Activated CD8-positive, alpha-beta T cell treated with anti-CD3 and anti-CD28 coated beads for 36 hours (primary cell): ENCODE results near the gene BHLHE41. TPM values are rescaled to one million over a fixed set of nuclear protein-coding genes. Genes with fewer than 3 reads are reported as not detected.

ENCODE experiments used
- ATAC-seq: fragments of 200-7000 bp; cut with Tn5 transposase; one replicate; pipeline ENCODE4 v1.10.0; 2021; ENCODE audit warnings: mild to moderate bottlenecking, moderate library complexity
- CTCF ChIA-PET: fragments of 350-600 bp; sonication (Branson Sonifier 250); formaldehyde crosslinking; loops from one replicate; lab custom pipeline; 2021; ENCODE audit warnings: antibody characterized with exemption; lab: Charles Lee
- POLR2A ChIA-PET: fragments of 350-600 bp; sonication (Branson Sonifier 250); formaldehyde crosslinking; loops from one replicate; lab custom pipeline; 2021; ENCODE audit warnings: antibody characterized with exemption; lab: Charles Lee
- DNase-seq: peaks from one replicate; pipeline ENCODE4 v3.0.0-alpha.2; 2020
- H3K27ac Mint-ChIP-seq: one replicate; pipeline ENCODE4 v1.8.0; 2021; ENCODE audit warnings: mild to moderate bottlenecking, mixed read lengths
- H3K27me3 Mint-ChIP-seq: one replicate; pipeline ENCODE4 v1.8.0; 2021; ENCODE audit warnings: mixed read lengths
- H3K36me3 Mint-ChIP-seq: one replicate; pipeline ENCODE4 v1.8.0; 2021; ENCODE audit warnings: low read depth, mixed read lengths
- H3K4me1 Mint-ChIP-seq: one replicate; pipeline ENCODE4 v1.8.0; 2021; ENCODE audit warnings: low read depth, mixed read lengths
- H3K4me3 Mint-ChIP-seq: one replicate; pipeline ENCODE4 v1.8.0; 2021; ENCODE audit warnings: mild to moderate bottlenecking, moderate library complexity, mixed read lengths
- H3K9me3 Mint-ChIP-seq: one replicate; pipeline ENCODE4 v1.8.0; 2021; ENCODE audit warnings: mixed read lengths
- intact Hi-C: fragments of 100-400 bp; cut with micrococcal nuclease; formaldehyde crosslinking; loops from one replicate; pipeline ENCODE4 v1.10.0; 2022
- total RNA-seq, 2 experiments: library from RNA; stranded (reverse); gene quantifications; one replicate each; pipeline ENCODE4 v1.2.3, GENCODE V29; 2021
- TF ChIP-seq, protein P1 (sequence below): fragments of 200-600 bp; IDR thresholded peaks from one replicate; pipeline ENCODE4 v1.8.0; 2022; ENCODE audit warnings: antibody characterized with exemption, mild to moderate bottlenecking

BHLHE41 gene
- total RNA-seq, 2 experiments from 2014 or later: not detected

DNA sequence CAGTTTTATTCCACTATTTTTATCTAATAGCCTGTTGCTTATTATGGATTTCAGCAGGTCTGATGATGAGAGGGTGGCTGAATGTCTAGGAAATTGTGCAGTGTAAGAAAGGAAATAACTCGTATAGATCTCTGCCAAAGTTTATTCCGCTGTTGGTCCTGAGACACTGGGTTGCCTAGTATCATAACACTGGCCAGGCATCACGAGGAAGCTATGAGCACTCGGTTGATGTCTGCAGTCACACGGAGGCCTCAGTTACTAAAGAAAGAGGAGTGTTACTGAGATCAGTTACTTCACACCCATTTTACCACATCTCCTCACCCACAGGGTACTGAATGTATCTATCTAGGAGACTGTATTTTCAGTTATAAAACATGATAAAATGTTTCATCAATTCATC, 21.9 kb downstream of the BHLHE41 start:
- POLR2A ChIA-PET: no interaction called here
- intact Hi-C loops: no loop called here

DNA sequence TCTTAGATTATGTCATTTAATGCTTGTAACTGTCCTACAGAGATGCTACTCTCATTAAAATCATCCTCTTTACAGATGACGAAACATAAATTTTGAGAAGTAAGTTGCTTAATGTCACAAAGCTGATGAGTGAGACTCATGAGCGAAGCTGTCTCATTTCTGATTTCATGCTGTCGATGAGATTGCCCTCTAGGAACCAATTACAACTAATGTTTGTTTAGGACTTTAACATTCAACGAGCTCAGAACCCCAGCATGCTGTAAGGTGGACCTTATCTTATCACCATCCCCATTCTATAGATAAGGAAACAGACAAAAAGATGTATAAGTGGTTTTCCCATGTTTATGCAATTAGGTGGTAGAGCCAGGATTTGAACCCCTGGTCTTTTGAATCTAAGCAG, 23.1 kb downstream of the BHLHE41 start:
- POLR2A ChIA-PET: interaction anchor here (0.7 kb wide), 1 partner anchor 667 kb away, joined by 4 read pairs; no protein-coding TSS in a partner anchor
- TF ChIP-seq, protein P1, sequence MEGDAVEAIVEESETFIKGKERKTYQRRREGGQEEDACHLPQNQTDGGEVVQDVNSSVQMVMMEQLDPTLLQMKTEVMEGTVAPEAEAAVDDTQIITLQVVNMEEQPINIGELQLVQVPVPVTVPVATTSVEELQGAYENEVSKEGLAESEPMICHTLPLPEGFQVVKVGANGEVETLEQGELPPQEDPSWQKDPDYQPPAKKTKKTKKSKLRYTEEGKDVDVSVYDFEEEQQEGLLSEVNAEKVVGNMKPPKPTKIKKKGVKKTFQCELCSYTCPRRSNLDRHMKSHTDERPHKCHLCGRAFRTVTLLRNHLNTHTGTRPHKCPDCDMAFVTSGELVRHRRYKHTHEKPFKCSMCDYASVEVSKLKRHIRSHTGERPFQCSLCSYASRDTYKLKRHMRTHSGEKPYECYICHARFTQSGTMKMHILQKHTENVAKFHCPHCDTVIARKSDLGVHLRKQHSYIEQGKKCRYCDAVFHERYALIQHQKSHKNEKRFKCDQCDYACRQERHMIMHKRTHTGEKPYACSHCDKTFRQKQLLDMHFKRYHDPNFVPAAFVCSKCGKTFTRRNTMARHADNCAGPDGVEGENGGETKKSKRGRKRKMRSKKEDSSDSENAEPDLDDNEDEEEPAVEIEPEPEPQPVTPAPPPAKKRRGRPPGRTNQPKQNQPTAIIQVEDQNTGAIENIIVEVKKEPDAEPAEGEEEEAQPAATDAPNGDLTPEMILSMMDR: no peak
- intact Hi-C loops: no loop called here
- no peaks in the 10 kb centered on the region for H3K36me3 Mint-ChIP-seq
- CTCF ChIA-PET: interaction anchor here (1.0 to 1.9 kb wide), 3 partner anchors 10 to 600 kb away, joined by 3 to 7 read pairs (median 3); no protein-coding TSS in a partner anchor
- H3K9me3 Mint-ChIP-seq: no peaks in the 10 kb centered on the region
- no peak for ATAC-seq
- no peak for DNase-seq
- peaks cover 3% of the 10 kb centered on the region for H3K4me1 Mint-ChIP-seq
- no peak overlapping the region for H3K27ac Mint-ChIP-seq
- H3K27me3 Mint-ChIP-seq: peaks cover 9% of the 10 kb centered on the region
- no peak overlapping the region for H3K4me3 Mint-ChIP-seq

More for the DNA sequence above, 21.9 kb downstream of the BHLHE41 start:
- H3K36me3 Mint-ChIP-seq: no peaks in the 10 kb centered on the region
- H3K4me3 Mint-ChIP-seq: no peak overlapping the region
- ATAC-seq: no peak
- no peaks in the 10 kb centered on the region for H3K4me1 Mint-ChIP-seq
- H3K9me3 Mint-ChIP-seq: no peaks in the 10 kb centered on the region
- peaks cover 8% of the 10 kb centered on the region for H3K27me3 Mint-ChIP-seq
- TF ChIP-seq, protein P1: no peak
- DNase-seq: no peak
- no peak overlapping the region for H3K27ac Mint-ChIP-seq
- CTCF ChIA-PET: interaction anchor here (1.2 to 1.9 kb wide), 2 partner anchors 9 to 549 kb away, joined by 3 to 7 read pairs; no protein-coding TSS in a partner anchor

DNA sequence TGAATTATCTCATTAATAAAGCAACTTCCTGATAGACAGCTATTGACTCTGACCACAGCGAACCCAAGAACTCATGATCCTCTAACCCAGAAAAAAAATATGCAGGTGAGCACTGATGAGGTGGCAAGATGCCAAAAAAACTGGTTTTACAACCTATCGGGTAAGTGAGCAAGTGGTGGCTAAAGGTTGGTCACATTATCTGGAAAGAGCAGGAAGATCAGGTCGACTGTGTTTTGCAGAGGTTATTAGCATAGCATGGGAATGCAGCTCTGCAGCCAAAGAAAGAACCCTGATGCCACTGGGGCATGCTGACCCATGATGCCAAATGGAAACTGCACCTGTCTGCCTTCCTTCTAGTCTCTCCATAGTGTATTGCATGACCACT, 23.5 kb downstream of the BHLHE41 start:
- H3K27me3 Mint-ChIP-seq: peaks cover 9% of the 10 kb centered on the region
- H3K27ac Mint-ChIP-seq: no peak overlapping the region
- TF ChIP-seq, protein P1: no peak

DNA sequence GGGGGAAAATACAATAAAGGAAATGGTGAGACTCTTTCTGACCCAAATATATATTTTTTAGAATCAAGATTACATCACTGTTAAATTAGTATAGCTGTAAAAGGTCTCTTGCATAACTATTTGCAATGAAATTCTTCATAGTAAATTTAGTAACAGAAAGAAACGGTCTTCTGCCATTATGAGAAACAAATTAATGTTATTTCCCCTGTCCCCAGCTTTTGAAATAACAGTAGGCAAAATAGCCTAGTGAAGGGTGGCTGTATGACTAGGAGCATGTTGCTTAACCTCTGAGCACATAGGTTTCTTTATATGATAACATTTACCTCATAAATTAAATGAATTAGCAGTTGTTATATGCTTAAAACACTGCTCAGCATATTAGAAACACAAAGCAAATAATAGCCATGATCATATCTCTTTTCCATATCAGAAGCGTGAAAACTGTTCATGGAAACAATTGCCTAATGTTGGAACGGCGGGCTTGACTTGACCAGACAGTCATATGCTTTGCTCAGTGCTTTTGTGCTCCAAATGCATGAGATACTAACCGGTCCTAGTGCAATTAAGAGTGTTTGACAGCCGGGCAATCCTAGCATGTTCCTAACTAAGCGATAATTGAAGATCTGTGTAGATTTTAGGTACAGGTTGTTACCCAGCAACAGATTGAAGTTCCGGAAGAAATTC, 24.0 kb downstream of the BHLHE41 start:
- Mint-ChIP-seq H3K27ac (no peak overlapping the region), H3K9me3 (no peaks in the 10 kb centered on the region), H3K27me3 (peaks cover 9% of the 10 kb centered on the region), H3K36me3 (no peaks in the 10 kb centered on the region), H3K4me1 (peaks cover 3% of the 10 kb centered on the region), H3K4me3 (no peak overlapping the region)
- POLR2A ChIA-PET: no interaction called here
- no peak for ATAC-seq
- CTCF ChIA-PET: no interaction called here
- no peak for DNase-seq
- TF ChIP-seq, protein P1: no peak
- intact Hi-C loops: no loop called here

More for the DNA sequence above, 23.5 kb downstream of the BHLHE41 start:
- intact Hi-C loops: no loop called here
- H3K4me1 Mint-ChIP-seq: peaks cover 3% of the 10 kb centered on the region
- H3K4me3 Mint-ChIP-seq: no peak overlapping the region
- ATAC-seq (no peak), DNase-seq (no peak)
- H3K36me3 Mint-ChIP-seq: no peaks in the 10 kb centered on the region
- CTCF ChIA-PET: interaction anchor here (1.9 kb wide), 1 partner anchor 550 kb away, joined by 7 read pairs; no protein-coding TSS in a partner anchor
- H3K9me3 Mint-ChIP-seq: no peaks in the 10 kb centered on the region
- POLR2A ChIA-PET: interaction anchor here (0.7 kb wide), 1 partner anchor 667 kb away, joined by 4 read pairs; no protein-coding TSS in a partner anchor
